NCI-H1092 treated with DMSO at 0.1 percent for 48 hours (cell line): ENCODE data around the gene CACNA1C.

ENCODE experiments used
- DNase-seq: peaks from one replicate; lab custom pipeline; 2025; lab: John Stamatoyannopoulos, UW

Gene CACNA1C

GRCh38 chr12:2343681-2344080 is 290.9 kb downstream of the CACNA1C start:
- DNase-seq, result no peak

- DNase-seq, result no peak
Measured at GRCh38 chr12:2344476-2344875, 291.7 kb downstream of the CACNA1C start.

GRCh38 chr12:2344885-2345284 is 292.1 kb downstream of the CACNA1C start:
- no peak for DNase-seq

GRCh38 chr12:2345902-2346301 is 293.1 kb downstream of the CACNA1C start:
- no peak for DNase-seq

GRCh38 chr12:2346416-2346815 is 293.6 kb downstream of the CACNA1C start:
- DNase-seq, result no peak

GRCh38 chr12:2347137-2347843 is 294.5 kb downstream of the CACNA1C start:
- no peak for DNase-seq

GRCh38 chr12:2347844-2348481 is 295.2 kb downstream of the CACNA1C start:
- DNase-seq, result no peak

- DNase-seq, result no peak
Measured at GRCh38 chr12:2348482-2348852, 295.7 kb downstream of the CACNA1C start.

- DNase-seq, result no peak
Measured at GRCh38 chr12:2351161-2351560, 298.4 kb downstream of the CACNA1C start.

- no peak for DNase-seq
Measured at GRCh38 chr12:2352203-2352602, 299.4 kb downstream of the CACNA1C start.

- DNase-seq, result no peak
Measured at GRCh38 chr12:2353281-2353680, 300.5 kb downstream of the CACNA1C start.

- DNase-seq, result no peak
Measured at GRCh38 chr12:2353691-2354090, 300.9 kb downstream of the CACNA1C start.

GRCh38 chr12:2354151-2354991 is 301.6 kb downstream of the CACNA1C start:
- DNase-seq, result peak; percentile 83

- no peak for DNase-seq
Measured at GRCh38 chr12:2355198-2355597, 302.4 kb downstream of the CACNA1C start.

- DNase-seq, result no peak
Measured at GRCh38 chr12:2355604-2356003, 302.8 kb downstream of the CACNA1C start.

GRCh38 chr12:2356601-2357125 is 303.9 kb downstream of the CACNA1C start:
- DNase-seq, result no peak

GRCh38 chr12:2358986-2359658 is 306.3 kb downstream of the CACNA1C start:
- DNase-seq, result no peak

- DNase-seq, result no peak
Measured at GRCh38 chr12:2359725-2360629, 307.2 kb downstream of the CACNA1C start.

GRCh38 chr12:2360630-2361170 is 307.9 kb downstream of the CACNA1C start:
- no peak for DNase-seq

GRCh38 chr12:2363836-2364609 is 311.2 kb downstream of the CACNA1C start:
- DNase-seq, result no peak
